Retina (tissue), 1 donor: ENCODE measurements around the gene PDIA5.

Source experiments
- DNase-seq: peaks from one replicate; pipeline ENCODE4 v3.0.0-alpha.2; 2016

Gene PDIA5

DNA sequence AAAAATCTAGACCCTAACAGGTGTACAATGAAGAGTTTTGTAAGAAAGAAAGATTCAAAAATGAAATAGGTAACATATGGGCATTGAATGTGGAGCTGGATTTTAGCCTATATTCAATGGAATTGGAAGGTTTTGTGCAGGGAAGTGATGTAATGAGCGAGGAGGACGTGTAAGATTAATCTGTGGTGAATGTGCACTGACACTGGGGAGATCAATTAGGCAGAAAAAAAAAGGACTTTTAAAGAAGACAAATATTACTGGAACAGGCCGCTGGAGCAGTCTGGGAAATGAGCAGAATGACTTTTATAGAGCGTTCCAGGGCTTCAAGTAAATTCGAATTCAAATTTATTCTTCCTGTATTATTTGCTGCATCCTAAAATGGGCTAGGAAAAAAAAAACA, 55.2 kb downstream of the PDIA5 start:
- DNase-seq: no peak

GRCh38 chr3:123122525-123123315, 55.9 kb downstream of the PDIA5 start:
- no peak for DNase-seq

DNA sequence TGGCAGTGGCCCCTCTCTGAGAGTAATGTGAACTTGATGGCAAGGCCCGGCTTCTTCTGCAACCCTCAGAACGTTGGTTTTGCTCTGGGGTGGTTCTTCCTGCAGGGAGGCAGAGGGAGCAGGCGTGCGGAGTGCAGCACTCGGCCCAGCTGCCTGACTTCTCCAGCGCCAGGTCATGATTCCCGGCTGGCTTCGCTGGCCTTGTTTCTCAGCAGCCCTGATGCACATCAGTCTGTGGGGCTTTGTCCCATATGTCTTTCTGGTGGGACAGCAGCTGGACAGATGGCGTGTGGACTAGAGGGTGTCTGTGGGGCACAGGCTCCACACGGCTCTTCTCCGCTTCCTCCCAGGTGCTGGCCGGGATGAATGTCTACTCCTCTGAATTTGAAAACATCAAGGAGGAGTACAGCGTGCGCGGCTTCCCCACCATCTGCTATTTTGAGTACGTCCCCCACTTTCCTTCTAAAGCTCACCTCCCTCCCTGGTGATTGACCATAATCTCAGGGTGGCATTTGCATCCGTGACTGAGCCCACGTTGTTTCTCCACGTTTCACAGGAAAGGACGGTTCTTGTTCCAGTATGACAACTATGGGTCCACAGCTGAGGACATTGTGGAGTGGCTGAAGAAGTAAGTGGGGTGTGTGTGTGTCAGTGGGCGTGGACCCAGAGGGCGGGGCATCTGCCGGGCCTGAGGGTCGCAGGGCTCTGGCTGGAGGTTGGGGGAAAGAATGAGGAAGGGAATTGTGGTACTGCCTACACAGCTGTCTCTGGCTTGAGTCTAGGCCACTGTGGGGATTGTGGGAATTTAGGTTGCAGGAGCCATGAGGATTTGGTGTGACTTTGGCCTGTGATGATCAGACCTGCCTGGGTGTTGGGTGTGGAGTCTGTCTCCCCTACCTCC, 57.1 kb downstream of the PDIA5 start:
- peak; percentile 53 for DNase-seq

DNA sequence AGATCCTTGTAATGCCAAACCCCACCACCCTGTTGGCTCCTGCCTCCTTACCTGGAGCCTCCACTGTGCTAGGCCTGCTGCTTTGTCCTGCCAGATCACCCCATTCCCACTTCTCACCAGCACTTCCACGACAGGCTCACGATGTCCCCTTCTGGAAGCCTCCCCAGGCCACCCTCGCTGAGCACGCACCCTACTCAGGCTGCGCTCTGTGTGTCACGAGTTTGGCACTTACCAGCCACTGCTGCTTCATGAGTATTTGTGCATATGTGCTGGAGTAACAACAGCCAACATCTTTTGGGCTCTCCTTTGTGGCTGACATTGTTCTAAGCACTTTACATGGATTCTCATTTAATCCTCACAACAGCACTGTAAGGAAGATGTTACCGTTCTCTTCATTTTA, 58.1 kb downstream of the PDIA5 start:
- no peak for DNase-seq

- no peak for DNase-seq
These were observed 59.2 kb downstream of the PDIA5 start for GRCh38 chr3:123126031-123126430.

DNA sequence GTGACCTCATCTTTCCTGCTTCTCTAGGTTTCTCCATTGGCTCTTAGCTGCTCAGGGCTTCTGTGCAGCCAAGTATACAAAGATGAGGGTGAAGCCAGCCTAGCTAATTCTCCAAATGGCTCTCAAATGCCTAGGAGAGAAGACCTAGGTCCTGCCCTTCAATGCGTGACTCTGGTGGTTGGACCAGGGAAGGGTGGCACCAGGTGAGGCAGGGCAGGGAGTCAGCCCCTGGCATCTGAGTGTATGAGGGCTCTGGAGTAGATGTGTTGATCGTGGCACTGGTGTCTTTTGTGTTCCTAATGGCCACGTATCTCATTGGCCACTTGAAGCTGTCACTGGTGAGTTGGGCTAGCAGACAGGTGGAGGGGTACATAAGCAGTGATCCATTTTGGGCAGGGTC, 59.8 kb downstream of the PDIA5 start:
- DNase-seq: no peak

GRCh38 chr3:123129092-123129491, 62.3 kb downstream of the PDIA5 start:
- DNase-seq: no peak

GRCh38 chr3:123129532-123129931, 62.7 kb downstream of the PDIA5 start:
- no peak for DNase-seq

- DNase-seq: no peak
These were observed 63.4 kb downstream of the PDIA5 start for GRCh38 chr3:123130079-123130750.

GRCh38 chr3:123134671-123135070, 67.8 kb downstream of the PDIA5 start:
- no peak for DNase-seq

- DNase-seq: no peak
These were observed 70.2 kb downstream of the PDIA5 start for GRCh38 chr3:123137001-123137400.

- no peak for DNase-seq
These were observed 72.1 kb downstream of the PDIA5 start for GRCh38 chr3:123138839-123139444.

DNA sequence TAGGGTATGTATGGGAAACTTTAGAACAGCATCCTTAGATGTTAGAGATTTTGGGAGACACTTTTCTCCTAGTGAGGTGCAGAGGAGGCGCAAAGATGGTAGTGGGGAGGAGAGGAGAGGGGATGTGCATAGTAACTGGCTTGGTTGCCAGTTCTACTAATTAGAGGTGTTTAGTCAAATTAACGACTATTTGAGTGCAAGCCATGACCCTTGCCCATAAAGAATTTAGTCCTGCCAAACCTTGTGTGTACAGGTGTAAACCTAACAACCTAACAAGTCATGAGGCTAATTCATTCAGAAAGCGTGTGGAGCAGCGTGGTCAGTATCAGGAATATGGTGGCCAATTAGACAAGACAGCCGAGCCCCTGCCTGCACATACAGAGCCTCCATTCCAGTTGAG, 72.7 kb downstream of the PDIA5 start:
- DNase-seq: no peak

- DNase-seq: peak; percentile 53
These were observed 73.7 kb downstream of the PDIA5 start for GRCh38 chr3:123140550-123140949.

DNA sequence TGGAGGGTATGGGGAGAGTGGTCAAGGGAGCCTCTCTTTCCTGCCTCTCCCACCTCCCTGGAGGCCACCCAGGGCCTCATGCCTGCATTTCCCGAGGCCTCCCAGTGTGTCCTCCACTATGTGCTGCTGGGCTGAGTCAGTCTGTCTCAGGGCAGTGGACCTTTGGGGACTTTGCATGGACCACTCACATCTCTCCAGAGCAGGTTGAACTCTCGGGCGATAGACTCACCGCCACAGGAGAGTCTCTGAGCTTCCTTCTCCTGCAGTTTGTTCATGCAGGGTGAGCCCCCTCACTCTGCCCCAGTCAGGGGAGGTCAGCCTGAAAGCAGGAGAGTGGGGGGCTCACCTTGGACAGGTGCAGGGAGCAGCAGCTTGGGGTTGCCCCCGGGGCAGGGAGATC, 74.5 kb downstream of the PDIA5 start:
- no peak for DNase-seq

DNA sequence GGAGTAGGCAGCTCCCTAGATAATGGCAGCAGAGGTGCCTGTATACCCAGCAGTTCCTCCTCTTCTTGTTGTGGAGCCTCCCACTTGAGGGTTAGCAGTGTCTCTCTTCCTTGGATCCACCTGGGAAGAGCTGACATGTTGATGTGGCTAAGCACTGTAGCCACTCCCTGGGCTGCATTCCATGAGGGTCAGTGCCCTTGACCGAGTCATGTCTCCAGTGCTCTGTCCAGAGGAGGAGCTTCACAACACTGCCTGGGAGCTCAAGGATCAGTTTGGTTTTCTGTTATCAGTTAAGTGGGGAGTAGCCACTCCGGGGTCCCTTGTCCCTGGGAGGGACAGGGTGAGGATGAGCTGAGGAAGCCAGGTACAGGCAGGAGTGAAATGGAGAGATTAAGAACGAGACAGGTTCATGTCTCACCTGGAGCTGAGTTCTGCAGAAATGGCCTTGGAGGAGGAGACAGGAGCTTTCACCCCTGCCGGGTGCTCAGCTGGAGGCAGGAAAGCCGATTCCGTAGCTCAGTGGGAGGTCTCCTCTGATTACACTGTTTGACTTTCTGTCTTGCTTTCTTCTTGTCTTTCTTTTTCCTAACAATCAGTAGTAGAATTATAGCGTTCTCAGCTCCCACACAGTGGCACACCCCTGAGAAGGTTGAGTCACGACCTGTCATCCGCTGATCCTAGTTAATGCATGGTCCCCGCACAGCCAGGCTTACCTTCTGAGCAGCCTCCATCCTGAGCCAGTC, 77.0 kb downstream of the PDIA5 start:
- DNase-seq: no peak

GRCh38 chr3:123147754-123148535, 81.1 kb downstream of the PDIA5 start:
- no peak for DNase-seq

DNA sequence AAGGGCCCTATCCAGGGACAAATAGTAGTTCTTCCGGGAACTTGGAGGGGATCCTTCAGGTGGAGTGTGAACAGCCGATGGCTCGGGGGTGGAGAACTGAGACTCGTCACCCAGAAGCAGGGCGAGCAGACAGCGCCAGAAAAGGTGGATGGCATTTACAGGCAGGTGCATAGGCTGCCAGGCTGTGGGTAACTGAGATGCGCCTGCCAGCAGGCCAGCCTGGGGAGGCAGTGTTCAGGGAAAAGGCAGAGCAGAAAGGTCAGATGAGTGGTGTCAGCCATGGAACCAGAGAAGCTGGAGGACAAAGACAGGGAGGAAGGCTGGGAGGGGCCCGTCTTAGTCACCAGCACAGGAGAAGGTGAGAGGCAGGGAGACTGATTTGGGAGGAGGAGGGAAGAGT, 81.9 kb downstream of the PDIA5 start:
- no peak for DNase-seq

DNA sequence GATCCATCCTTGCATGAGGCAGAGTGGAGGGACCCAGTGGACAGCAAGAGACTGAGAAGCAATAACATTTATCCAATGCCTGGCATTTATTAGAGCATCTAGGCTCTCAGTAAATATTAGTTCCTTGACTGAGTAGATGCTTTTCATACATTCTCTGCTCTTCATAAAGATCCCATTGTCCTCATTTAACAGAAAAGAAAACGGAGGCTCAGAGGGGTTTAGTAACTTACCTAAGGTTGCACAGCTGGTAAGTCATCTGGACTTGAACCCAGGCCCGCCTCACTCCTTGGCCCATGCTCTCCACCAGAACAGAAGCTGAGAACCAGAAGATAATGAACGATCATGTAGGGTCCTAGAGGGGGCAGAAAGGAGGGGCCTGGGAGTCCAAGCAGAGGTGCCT, 82.7 kb downstream of the PDIA5 start:
- no peak for DNase-seq

- no peak for DNase-seq
These were observed 83.8 kb downstream of the PDIA5 start for GRCh38 chr3:123150449-123151215.

DNA sequence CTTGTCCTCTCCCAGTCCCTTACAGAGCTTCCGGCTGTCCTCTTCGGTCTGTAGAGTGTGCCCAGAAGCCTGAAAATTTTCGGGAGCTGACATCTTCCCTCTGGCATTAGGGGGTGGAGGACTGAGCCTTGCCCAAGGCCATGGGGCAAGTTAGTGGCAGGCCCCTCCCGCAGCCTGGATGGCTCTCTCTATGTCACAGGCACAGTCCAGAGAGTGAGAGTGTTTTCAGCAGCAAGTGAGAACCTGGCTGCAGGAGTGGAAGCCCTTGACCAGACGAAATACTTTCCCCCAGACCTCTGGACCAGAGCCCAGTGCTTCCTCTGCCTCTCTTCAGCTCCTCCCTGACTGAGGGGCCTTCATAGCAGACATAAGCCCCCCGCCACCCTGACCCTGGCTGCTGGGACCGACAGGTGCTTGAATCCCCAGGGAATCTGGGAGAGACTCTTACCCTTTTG, 84.5 kb downstream of the PDIA5 start:
- no peak for DNase-seq
